Astrocyte (in vitro differentiated cells and primary cell): ENCODE results near the gene ADSS1. TPM values are rescaled to one million over a fixed set of nuclear protein-coding genes. Genes with fewer than 3 reads are reported as not detected.
A peak's percentile ranks its signal among the peaks of the same experiment; 100 is the strongest.

ENCODE experiments used
- DNase-seq: peaks from one replicate; pipeline ENCODE4 v3.0.0-alpha.2; 2010; ENCODE audit warnings: low read depth
- FAIRE-seq: peaks from 2 replicates; lab custom pipeline; 2011; peaks lifted over from hg19 to GRCh38; lab: Jason Lieb, UNC
- H2AFZ ChIP-seq: 2 replicates; pipeline ENCODE4 v1.6.0; 2012; ENCODE audit warnings: low read depth, low read length, inconsistent platforms
- H3K27ac ChIP-seq: 2 replicates; pipeline ENCODE4 v1.5.1; 2011; ENCODE audit warnings: low read depth, low read length, inconsistent platforms
- H3K27me3 ChIP-seq: 2 replicates; pipeline ENCODE4 v1.6.0; 2011; ENCODE audit warnings: low read length, inconsistent platforms; ENCODE audit not compliant: insufficient read depth
- H3K36me3 ChIP-seq: 2 replicates; pipeline ENCODE4 v1.5.1; 2011; ENCODE audit warnings: low read length, inconsistent platforms; ENCODE audit not compliant: insufficient read depth
- H3K4me1 ChIP-seq: 2 replicates; pipeline ENCODE4 v1.5.1; 2011; ENCODE audit warnings: low read length, inconsistent platforms; ENCODE audit not compliant: insufficient read depth
- H3K4me2 ChIP-seq: 2 replicates; pipeline ENCODE4 v1.6.0; 2012; ENCODE audit warnings: low read length, inconsistent platforms
- H3K4me3 ChIP-seq: 2 replicates; pipeline ENCODE4 v1.5.1; 2011; ENCODE audit warnings: low read depth, mild to moderate bottlenecking, low read length, inconsistent platforms; ENCODE audit not compliant: insufficient read depth
- H3K79me2 ChIP-seq: 2 replicates; pipeline ENCODE4 v1.6.0; 2012; ENCODE audit warnings: mild to moderate bottlenecking, low read length, inconsistent platforms; ENCODE audit not compliant: insufficient read depth
- H3K9ac ChIP-seq: 2 replicates; pipeline ENCODE4 v1.6.0; 2012; ENCODE audit warnings: mild to moderate bottlenecking, low read length, inconsistent platforms
- H3K9me3 ChIP-seq: 2 replicates; pipeline ENCODE4 v1.5.1; 2012; ENCODE audit warnings: low read depth, mild to moderate bottlenecking, low read length, inconsistent platforms; ENCODE audit not compliant: insufficient read depth
- H4K20me1 ChIP-seq: 2 replicates; pipeline ENCODE4 v1.6.0; 2012; ENCODE audit warnings: low read length, inconsistent platforms; ENCODE audit not compliant: insufficient read depth
- H3K27ac Mint-ChIP-seq: one replicate; pipeline ENCODE4 v1.8.0; 2021; ENCODE audit warnings: mild to moderate bottlenecking, mixed read lengths; ENCODE audit not compliant: unreplicated experiment
- H3K27me3 Mint-ChIP-seq: one replicate; pipeline ENCODE4 v1.8.0; 2021; ENCODE audit warnings: low read depth, mixed read lengths; ENCODE audit not compliant: unreplicated experiment
- H3K36me3 Mint-ChIP-seq: one replicate; pipeline ENCODE4 v1.8.0; 2021; ENCODE audit warnings: low read depth, mixed read lengths; ENCODE audit not compliant: unreplicated experiment
- H3K4me1 Mint-ChIP-seq: one replicate; pipeline ENCODE4 v1.8.0; 2021; ENCODE audit warnings: low read depth, mixed read lengths; ENCODE audit not compliant: unreplicated experiment
- H3K4me3 Mint-ChIP-seq: one replicate; pipeline ENCODE4 v1.8.0; 2021; ENCODE audit warnings: mild to moderate bottlenecking, moderate library complexity, mixed read lengths; ENCODE audit not compliant: unreplicated experiment
- H3K9me3 Mint-ChIP-seq: one replicate; pipeline ENCODE4 v1.8.0; 2021; ENCODE audit warnings: mild to moderate bottlenecking, mixed read lengths; ENCODE audit not compliant: unreplicated experiment
- CTCF ChIP-seq: IDR thresholded peaks from 2 replicates; pipeline ENCODE4 v1.5.1; 2011; ENCODE audit warnings: low read depth, mild to moderate bottlenecking, inconsistent platforms, low read length, moderate library complexity; ENCODE audit not compliant: insufficient read depth
- EZH2 ChIP-seq: IDR thresholded peaks from 2 replicates; pipeline ENCODE4 v1.6.1; 2012; ENCODE audit warnings: mild to moderate bottlenecking, low read length, inconsistent platforms; ENCODE audit not compliant: insufficient read depth
- total RNA-seq: library from RNA; stranded (reverse); gene quantifications from 2 replicates; pipeline ENCODE4 v1.2.1, GENCODE V29; 2021

Gene ADSS1
- total RNA-seq, 1 donor from 2014 or later, result 4.4 TPM

GRCh38 chr14:104686624-104687517 is 37.2 kb upstream of the ADSS1 start:
- FAIRE-seq (no peak), DNase-seq (no peak)
- Histone ChIP-seq H3K9me3 (no peaks in the 10 kb centered on the region), H3K79me2 (peaks cover 23% of the 10 kb centered on the region), H3K4me1 (peaks cover 54% of the 10 kb centered on the region), H3K27ac (no peak overlapping the region), H4K20me1 (peaks cover 20% of the 10 kb centered on the region), H3K4me3 (no peak overlapping the region), H3K36me3 (no peaks in the 10 kb centered on the region), H3K27me3 (no peaks in the 10 kb centered on the region), H2AFZ (no peak overlapping the region), H3K9ac (no peak overlapping the region), H3K4me2 (no peak overlapping the region)
- Mint-ChIP-seq H3K36me3 (no peaks in the 10 kb centered on the region), H3K27ac (no peak overlapping the region), H3K9me3 (no peaks in the 10 kb centered on the region), H3K4me3 (no peak overlapping the region), H3K4me1 (peaks cover 29% of the 10 kb centered on the region), H3K27me3 (no peaks in the 10 kb centered on the region)
- TF ChIP-seq EZH2 (no peak), CTCF (no peak)

- Mint-ChIP-seq H3K4me3 (peak overlapping the region; percentile 27), H3K27ac (no peak overlapping the region), H3K27me3 (no peaks in the 10 kb centered on the region), H3K4me1 (peaks cover 19% of the 10 kb centered on the region), H3K9me3 (no peaks in the 10 kb centered on the region), H3K36me3 (no peaks in the 10 kb centered on the region)
- Histone ChIP-seq H3K27me3 (no peaks in the 10 kb centered on the region), H4K20me1 (peaks cover 30% of the 10 kb centered on the region), H3K27ac (no peak overlapping the region), H3K4me3 (no peak overlapping the region), H3K36me3 (no peaks in the 10 kb centered on the region), H3K9me3 (no peaks in the 10 kb centered on the region), H3K4me2 (peak overlapping the region; percentile 85), H3K4me1 (peaks cover 48% of the 10 kb centered on the region), H3K9ac (peak overlapping the region; percentile 36), H2AFZ (peak overlapping the region; percentile 64), H3K79me2 (peaks cover 33% of the 10 kb centered on the region)
- no peak for FAIRE-seq
- peak; percentile 53 for DNase-seq
- no peak for TF ChIP-seq CTCF
These were observed 36.2 kb upstream of the ADSS1 start for GRCh38 chr14:104687601-104688504.
